LNCaP clone FGC (cell line): ENCODE results near the gene SEC14L2.
A peak's percentile ranks its signal among the peaks of the same experiment; 100 is the strongest.

Experiments used
- DNase-seq: peaks from one replicate; pipeline ENCODE4 v3.0.0-alpha.2; 2011; ENCODE audit warnings: low read depth
- H3K4me3 ChIP-seq: 2 replicates; pipeline ENCODE4 v1.5.1; 2011; ENCODE audit warnings: mild to moderate bottlenecking, low read depth, low read length, control low read depth
- TF ChIP-seq, protein P1 (sequence below): IDR thresholded peaks from 2 replicates; pipeline ENCODE4 v1.5.1; 2012; ENCODE audit warnings: mild to moderate bottlenecking; ENCODE audit not compliant: control insufficient read depth, insufficient read depth; ENCODE audit errors: extremely low read depth

SEC14L2 gene

DNA sequence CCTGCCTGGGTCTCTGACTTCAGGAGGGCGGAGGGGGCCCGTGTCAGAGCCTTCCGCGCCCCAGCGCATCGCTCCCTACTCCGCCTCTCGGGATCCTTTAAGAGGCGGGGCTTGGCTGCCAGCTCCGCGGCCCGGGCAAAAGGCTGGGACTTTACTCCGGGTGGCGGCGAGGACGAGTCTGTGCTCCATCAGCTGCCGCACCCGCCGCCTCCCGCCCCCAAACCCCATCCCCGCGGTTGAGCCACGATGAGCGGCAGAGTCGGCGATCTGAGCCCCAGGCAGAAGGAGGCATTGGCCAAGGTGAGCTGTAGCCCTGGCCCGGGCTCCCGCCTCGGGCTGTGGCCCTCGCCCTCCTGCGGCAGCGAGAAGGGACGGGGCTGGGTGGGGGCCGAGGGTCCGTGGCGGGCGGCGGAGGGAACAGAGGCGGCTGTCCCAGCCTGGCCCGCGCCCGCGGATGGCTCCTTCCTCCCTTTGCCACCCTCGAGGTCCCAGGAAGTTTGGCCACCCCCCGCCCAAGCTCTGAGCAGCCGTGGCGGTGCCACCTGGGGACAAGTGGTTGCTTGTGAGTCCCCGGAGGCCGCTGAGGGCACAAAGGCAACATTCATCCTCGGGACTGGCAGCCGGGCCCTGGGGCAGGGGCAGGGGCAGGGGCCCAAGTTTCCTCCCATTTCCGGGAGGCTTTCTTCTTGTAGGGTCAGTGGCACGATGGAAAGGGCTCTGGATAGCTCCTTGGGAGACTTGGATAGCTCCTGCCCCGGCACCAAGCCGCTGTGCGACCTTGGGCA, at the start of gene SEC14L2:
Gene SEC14L2, plus strand, starts transcription at position 148 of the 785 bp plus-strand sequence. Its CDS starts 99 bp downstream, at position 247.
- DNase-seq, result no peak
- TF ChIP-seq, protein P1, sequence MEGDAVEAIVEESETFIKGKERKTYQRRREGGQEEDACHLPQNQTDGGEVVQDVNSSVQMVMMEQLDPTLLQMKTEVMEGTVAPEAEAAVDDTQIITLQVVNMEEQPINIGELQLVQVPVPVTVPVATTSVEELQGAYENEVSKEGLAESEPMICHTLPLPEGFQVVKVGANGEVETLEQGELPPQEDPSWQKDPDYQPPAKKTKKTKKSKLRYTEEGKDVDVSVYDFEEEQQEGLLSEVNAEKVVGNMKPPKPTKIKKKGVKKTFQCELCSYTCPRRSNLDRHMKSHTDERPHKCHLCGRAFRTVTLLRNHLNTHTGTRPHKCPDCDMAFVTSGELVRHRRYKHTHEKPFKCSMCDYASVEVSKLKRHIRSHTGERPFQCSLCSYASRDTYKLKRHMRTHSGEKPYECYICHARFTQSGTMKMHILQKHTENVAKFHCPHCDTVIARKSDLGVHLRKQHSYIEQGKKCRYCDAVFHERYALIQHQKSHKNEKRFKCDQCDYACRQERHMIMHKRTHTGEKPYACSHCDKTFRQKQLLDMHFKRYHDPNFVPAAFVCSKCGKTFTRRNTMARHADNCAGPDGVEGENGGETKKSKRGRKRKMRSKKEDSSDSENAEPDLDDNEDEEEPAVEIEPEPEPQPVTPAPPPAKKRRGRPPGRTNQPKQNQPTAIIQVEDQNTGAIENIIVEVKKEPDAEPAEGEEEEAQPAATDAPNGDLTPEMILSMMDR, result no peak
- peak within 1 kb of the TSS; percentile 64 for H3K4me3 ChIP-seq

DNA sequence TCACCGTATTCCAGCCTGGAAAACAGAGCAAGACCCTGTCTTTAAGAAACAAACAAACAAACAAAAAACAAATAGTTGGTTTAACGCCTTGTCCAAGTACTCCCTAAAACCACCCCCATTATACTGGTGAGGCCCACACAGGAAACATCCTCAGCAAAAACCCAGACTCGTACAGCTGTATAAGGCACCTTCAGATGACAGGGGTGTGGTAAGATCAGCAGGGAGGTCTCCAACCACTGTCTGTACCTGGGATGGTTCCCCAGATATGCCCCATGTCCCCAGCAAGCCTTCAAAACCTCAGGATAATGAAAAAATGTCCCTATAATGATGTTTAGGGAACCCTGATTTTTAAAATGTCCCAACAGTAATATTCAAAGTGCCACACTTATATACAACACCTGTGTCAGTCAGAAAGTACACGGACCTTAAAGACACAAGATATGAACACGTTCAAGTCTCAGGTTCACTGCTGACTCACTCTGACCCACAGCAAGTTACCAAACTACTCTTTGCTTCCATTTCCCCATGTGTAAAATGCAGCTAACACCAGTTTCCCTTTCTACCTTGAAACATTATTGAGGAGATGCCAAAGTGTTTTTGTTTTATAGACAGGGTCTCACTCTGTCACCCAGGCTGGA, 49.4 kb upstream of the SEC14L2 start:
- DNase-seq, result no peak
- H3K4me3 ChIP-seq, result no peak overlapping the region
- TF ChIP-seq, protein P1, result no peak

DNA sequence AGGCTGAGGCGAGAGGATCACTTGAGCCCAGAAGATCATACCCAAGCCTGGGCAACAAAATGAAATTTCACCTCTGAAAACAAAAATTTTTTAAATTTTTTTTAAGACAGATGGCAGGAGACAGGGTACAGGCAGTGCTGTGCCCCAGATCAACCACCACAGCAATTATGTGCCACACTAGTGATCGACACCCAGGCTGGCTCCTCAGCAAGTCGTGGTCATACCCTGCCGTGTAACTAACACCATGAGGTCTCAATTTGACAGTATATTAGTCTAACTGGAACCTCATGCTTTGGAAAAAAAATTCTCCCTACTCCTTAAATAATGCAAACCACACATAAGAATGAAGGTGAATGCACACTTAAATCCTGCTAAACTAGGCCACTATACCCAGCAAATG, 48.4 kb upstream of the SEC14L2 start:
- TF ChIP-seq, protein P1, result no peak
- no peak overlapping the region for H3K4me3 ChIP-seq
- DNase-seq, result no peak

DNA sequence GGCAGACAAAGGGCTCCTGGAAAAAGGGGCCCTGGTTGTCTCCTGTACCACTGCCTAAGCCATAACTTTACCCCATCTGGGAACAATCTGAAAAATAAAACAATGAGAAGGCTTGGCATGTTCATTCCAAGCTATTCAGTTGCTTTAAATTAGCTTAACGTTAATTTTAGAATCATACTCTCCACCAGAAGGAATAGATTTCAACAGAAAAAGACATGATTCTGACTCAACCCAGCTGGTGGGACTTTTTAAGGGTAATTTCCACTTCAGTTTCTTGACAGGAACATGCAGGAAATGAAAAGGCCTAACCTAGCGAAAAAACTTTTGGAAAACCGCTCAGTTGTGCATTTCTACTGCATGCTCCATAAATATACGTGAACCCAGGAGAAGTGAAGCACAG, 48.0 kb upstream of the SEC14L2 start:
- DNase-seq, result no peak
- no peak overlapping the region for H3K4me3 ChIP-seq
- TF ChIP-seq, protein P1, result no peak

DNA sequence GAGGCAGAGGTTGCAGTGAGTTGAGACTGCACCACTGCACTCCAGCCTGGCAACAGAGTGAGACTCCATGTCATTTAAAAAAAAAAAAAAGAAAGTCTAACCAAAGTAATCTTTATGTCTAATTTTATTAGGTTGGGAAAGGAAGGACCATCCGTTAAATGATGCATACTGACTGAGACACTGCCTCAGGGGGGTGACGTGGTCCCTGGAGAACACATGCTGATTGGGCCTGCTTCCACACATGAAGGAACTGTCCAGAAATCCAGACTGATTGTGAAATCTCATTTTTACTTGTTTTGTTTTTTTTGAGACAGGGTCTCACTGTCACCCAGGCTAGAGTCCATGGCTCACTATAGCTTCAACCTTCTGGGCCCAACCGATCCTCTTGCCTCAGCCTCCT, 45.6 kb upstream of the SEC14L2 start:
- no peak overlapping the region for H3K4me3 ChIP-seq
- TF ChIP-seq, protein P1, result no peak
- no peak for DNase-seq

DNA sequence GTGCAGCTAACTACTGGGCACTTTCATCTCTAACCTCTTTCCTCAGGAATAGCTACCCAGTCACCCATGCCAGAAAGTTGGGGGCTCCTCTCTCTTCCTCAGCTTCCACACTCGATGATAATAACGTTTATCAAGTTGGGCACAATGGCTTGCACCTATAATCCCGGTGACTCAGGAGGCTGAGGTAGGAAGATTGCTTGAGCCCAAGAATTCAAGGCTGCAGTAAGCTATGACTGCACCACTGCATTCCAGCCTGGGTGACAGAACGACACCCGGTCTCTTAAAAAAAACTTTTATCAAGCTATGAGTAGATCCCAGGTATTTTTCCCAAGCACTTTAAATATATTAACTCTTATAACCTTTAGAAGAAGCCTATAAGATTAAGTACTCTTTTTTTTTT, 42.2 kb upstream of the SEC14L2 start:
- no peak overlapping the region for H3K4me3 ChIP-seq
- no peak for DNase-seq
- TF ChIP-seq, protein P1, result no peak
